HPDE6-E6E7 (cell line): ENCODE measurements around the gene DMAC2L.
"Not testable (repeated sequence)": the region's sequence is repeated elsewhere in the genome, so short reads cannot be mapped to it uniquely, and the experiment has no call there.

Source experiments
- DNase-seq: peaks from one replicate; pipeline ENCODE4 v3.0.0; 2011; ENCODE audit warnings: missing footprints; ENCODE audit errors: extremely low spot score

Gene DMAC2L

GRCh38 chr14:50311972-50312733, at the start of gene DMAC2L, which contains the start of gene L2HGDH:
Gene DMAC2L, plus strand, starts transcription at chr14:50312324. Its CDS starts 9,164 bp downstream, at chr14:50321488.
Gene L2HGDH, minus strand, starts transcription at chr14:50312229. Its CDS starts 79 bp downstream, at chr14:50312150.
- DNase-seq: peak; percentile 96

GRCh38 chr14:50262865-50263264, 49.3 kb upstream of the DMAC2L start:
- no peak for DNase-seq

DNA sequence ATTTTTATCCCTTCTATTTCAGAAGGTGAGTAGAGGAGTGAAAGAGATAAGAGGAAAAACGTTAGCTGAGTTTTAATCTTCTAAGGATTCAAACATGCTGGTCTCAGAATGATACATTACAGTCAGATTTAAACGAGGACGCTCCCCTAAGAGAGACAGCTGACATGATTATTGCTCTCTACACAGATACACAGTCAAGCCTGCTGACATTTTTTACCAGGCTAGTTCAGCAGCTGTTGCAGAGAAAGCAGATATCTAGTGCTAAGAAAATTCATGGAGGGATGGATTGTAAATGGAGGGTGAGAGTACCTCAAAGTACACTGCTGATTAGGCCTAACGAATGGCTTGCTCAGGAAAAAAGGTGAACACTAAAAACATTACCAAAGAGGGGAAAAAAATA, 48.8 kb upstream of the DMAC2L start:
- no peak for DNase-seq

- DNase-seq: no peak
These were observed 47.1 kb upstream of the DMAC2L start for GRCh38 chr14:50265029-50265428.

DNA sequence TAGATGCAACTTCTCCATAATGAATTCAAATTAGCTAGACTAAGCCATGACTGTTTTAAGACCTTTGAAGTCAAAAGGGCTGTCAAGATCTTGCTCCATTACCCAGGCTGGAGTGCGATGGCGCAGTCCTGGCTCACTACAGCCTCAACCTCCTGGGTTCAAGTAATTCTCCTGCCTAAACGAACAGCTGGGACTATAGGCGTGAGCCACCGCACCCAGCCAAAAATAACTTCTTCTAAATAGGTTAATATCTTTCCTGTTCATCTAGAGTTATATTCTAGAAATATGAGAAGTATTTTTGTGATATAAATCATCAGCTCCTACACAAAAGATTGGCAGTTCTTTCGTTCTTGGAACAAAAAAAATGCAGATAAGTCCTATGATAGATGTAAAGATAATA, 41.2 kb upstream of the DMAC2L start:
- no peak for DNase-seq

DNA sequence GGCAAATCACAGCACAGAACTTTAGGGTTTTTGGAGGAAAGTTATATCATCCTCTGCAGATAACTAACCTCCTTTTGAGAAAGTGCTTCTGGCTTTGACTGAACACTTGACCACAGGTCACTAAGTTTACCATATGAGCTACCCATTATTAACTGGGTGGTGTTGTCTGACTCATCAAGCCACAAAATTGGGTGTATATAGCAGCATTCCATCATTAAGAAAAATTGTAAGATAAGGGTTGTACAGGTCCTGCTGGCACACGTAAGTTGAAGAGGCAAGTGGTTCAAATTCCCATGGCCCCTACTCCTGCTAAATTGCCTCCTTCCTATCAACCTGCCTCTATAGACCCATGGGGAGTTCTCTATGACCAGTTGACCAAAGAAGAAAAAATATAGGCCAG, 39.6 kb upstream of the DMAC2L start:
- DNase-seq: no peak

GRCh38 chr14:50285861-50286260, 26.3 kb upstream of the DMAC2L start:
- no peak for DNase-seq

- DNase-seq: no peak
These were observed 24.0 kb upstream of the DMAC2L start for GRCh38 chr14:50288146-50288545.

GRCh38 chr14:50290306-50290705, 21.8 kb upstream of the DMAC2L start:
- DNase-seq: no peak

- DNase-seq: no peak
These were observed 12.5 kb upstream of the DMAC2L start for GRCh38 chr14:50299585-50299984.

GRCh38 chr14:50301914-50302313, 10.2 kb upstream of the DMAC2L start:
- DNase-seq: no peak

DNA sequence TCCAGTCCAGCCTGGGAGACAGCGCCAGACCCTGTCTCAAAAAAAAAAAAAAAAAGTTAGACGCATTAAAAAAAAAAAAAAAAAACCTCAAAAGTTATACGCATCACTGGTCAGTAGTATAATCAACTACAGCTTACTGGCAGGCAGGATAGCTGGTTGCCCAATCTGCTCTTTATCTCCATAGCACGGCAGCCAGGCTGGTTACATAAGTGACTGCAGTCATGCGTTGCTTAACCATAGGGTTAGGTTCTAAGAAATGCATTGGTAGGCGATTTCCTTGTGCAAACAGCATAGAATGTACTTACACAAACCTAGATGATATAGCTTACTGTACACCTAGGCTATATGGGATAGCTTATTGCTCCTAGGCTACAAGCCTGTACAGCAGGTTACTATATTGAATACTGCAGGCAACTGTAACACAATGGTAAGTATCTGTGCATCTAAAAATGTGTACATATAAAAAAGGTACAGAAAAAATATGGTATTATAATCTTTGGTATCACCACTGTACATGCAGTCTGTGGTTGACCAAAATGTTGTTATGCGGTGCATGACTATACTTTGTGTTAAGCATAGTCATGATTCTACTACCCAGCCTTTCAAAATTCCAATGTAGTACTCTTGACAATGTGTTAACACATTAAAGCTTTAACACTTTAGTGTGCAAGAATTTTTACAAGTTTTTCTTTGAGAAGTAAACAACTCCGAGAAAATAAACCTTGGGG, 8.2 kb upstream of the DMAC2L start:
- DNase-seq: no peak

GRCh38 chr14:50308363-50308915, 3.7 kb upstream of the DMAC2L start:
- DNase-seq: no peak

DNA sequence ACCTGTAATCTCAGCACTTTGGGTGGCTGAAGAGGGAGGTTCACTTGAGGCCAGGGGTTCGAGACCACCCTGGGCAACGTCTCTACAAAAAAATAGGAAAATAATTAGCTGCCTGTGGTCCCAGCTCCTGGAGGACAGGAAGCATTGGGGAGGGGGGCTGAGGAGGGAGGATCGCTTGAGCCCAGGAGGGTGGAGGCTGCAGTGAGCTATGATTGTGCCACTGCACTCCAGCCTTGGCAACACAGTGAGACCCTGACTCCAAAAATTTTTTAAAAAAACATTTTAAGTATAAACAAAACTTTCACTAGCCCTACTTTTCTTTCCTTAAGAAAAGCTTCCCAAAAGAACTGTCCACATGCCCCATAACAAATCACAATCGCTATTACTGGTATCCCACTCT, 1.7 kb upstream of the DMAC2L start:
- no peak for DNase-seq

GRCh38 chr14:50311337-50311971, 670 bp upstream of the DMAC2L start:
- peak; percentile 83 for DNase-seq

DNA sequence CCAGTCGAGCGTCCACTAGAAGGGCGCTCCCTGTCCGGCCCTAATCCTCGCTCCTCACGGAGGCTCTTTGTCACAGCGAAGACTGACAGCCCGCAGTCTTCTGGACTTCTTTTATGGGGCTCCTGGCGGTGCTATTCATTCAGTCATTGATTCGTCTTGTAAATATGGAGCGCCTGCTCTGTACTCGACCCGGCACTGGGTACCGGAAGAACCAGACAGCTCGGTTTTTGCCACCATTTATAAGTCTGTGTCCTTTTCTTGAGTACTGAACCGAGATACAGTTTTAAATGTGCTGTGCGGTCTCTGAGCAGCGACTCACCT, 570 bp downstream of the DMAC2L start:
- DNase-seq: peak; percentile 27

DNA sequence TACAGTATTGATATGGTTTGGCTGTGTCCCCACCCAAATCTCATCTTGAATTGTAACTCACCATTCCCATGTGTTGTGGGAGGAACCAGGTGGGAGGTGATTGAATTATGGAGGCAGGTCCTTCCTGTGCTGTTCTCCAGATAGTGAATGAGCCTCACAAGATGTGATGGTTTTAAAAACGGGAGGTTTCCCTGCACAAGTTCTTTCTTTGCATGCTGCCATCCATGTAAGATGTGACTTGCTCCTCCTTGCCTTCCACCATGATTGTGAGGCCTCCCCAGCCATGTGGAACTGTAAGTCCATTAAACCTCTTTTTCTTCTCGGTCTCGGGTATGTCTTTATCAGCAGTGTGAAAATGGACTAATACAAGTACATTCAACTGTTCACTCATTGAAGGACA, 2.0 kb downstream of the DMAC2L start:
- not testable (repeated sequence) for DNase-seq

- no peak for DNase-seq
These were observed 6.0 kb downstream of the DMAC2L start for GRCh38 chr14:50318031-50318626.

- DNase-seq: no peak
These were observed 7.2 kb downstream of the DMAC2L start for GRCh38 chr14:50319293-50319692.

DNA sequence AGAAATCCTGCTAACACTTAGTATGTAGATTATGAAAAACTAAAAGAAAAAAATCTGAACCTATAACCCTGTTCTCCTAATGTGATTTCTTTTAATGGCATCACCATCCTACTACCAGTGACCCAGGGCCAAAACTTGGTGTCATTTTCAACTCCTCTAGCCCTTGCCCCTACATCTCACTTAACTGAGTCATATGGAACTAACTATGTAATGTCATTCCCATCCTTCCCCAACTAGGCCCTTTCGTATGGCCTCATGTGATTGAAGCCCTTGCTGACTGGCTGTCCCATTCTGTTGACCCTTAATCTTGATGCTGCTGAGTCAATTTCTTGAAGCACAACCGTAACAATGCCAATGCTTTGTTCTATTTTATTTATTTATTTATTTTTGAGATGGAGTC, 7.6 kb downstream of the DMAC2L start:
- no peak for DNase-seq

DNA sequence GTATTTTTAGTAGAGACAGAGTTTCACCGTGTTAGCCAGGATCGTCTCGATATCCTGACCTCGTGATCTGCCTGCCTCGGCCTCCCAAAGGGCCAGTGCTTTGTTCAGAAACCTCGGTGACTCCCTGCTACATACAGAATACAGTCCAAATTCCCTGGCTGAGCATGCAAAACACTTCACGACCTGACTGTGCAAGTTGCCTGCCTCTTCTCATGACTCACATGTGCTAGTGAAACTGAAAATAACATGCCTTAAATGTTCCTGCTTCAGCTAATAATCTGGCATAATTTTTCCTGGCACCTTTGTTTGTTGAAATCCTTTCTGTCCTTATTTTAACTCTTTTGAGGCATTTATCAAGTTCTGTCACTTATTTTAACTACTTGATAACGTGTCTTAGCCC, 8.2 kb downstream of the DMAC2L start:
- peak; percentile 66 for DNase-seq

- peak; percentile 87 for DNase-seq
These were observed 9.0 kb downstream of the DMAC2L start for GRCh38 chr14:50321009-50321660.
